A549 (cell line): ENCODE data around the gene SYT1. TPM values are rescaled to one million over a fixed set of nuclear protein-coding genes. Genes with fewer than 3 reads are reported as not detected.

Experiments
- ATAC-seq, 2 experiments: fragments of 200-7000 bp in 1 of 2; fragments of >200 bp in 1 of 2; cut with Nextera tagmentation in 1 of 2; cut with Tn5 transposase in 1 of 2; 3 replicates each; pipeline versions ENCODE4 v1.8.0 to v1.9.1; 2018 to 2020; ENCODE audit warnings: mild to moderate bottlenecking in 1 of 2, moderate library complexity in 1 of 2
- CTCF ChIA-PET: fragments of 300-600 bp; sonication (Branson Sonifier 250); formaldehyde crosslinking; extraction: SDS; loops from one replicate; lab custom pipeline; 2021; ENCODE audit warnings: antibody characterized with exemption, inconsistent platforms; lab: Yijun Ruan, JAX
- POLR2A ChIA-PET: fragments of 350-600 bp; formaldehyde crosslinking; extraction: SDS; loops from one replicate; lab custom pipeline; 2021; ENCODE audit warnings: antibody characterized with exemption, inconsistent platforms; lab: Yijun Ruan, JAX
- DNase-seq, 2 experiments: peaks; one replicate each; pipeline versions ENCODE4 v3.0.0 to v3.0.0-alpha.2; 2011 to 2016; ENCODE audit warnings: low read depth in 1 of 2, low spot score in 1 of 2
- FAIRE-seq: peaks from 2 replicates; lab custom pipeline; 2011; peaks lifted over from hg19 to GRCh38; lab: Jason Lieb, UNC
- H3K27ac ChIP-seq, 2 experiments: fragments of >200 bp; sonication (Bioruptor Twin); formaldehyde crosslinking; 3 replicates each; pipeline ENCODE4 v1.5.1; 2016 to 2017
- H3K4me1 ChIP-seq: fragments of >200 bp; sonication (Bioruptor Twin); formaldehyde crosslinking; 3 replicates; pipeline ENCODE4 v1.6.1; 2016
- H3K4me2 ChIP-seq: fragments of >200 bp; sonication (Bioruptor Twin); formaldehyde crosslinking; 3 replicates; pipeline ENCODE4 v1.6.1; 2016
- H3K4me3 ChIP-seq: fragments of >200 bp; sonication (Bioruptor Twin); formaldehyde crosslinking; 3 replicates; pipeline ENCODE4 v1.5.1; 2016
- H3K9me3 ChIP-seq: fragments of >200 bp; sonication (Bioruptor Twin); formaldehyde crosslinking; 3 replicates; pipeline ENCODE4 v1.6.1; 2016
- CBX2 ChIP-seq: fragments of 200-600 bp; sonication (generic); IDR thresholded peaks from 2 replicates; pipeline ENCODE4 v1.6.1; 2016; ENCODE audit warnings: low read depth, mild to moderate bottlenecking, borderline replicate concordance
- CHD2 ChIP-seq: fragments of 150-350 bp; IDR thresholded peaks from 2 replicates; pipeline ENCODE4 v1.6.1; 2014; ENCODE audit warnings: low read length; ENCODE audit not compliant: partially characterized antibody
- FOSL2 ChIP-seq, 2 experiments: fragments of 450-650 bp in 1 of 2; fragments of >200 bp in 1 of 2; sonication (Bioruptor Twin) in 1 of 2; formaldehyde crosslinking; IDR thresholded peaks; 2 replicates each; pipeline versions ENCODE4 v1.5.0 to v1.6.1; 2016 to 2020; ENCODE audit warnings: mild to moderate bottlenecking in 1 of 2, moderate library complexity in 1 of 2
- FOXS1 ChIP-seq: fragments of 250-450 bp; sonication (Bioruptor Pico); IDR thresholded peaks from 2 replicates; pipeline ENCODE4 v1.5.0; 2020; ENCODE audit warnings: mild to moderate bottlenecking, moderate library complexity
- HEYL ChIP-seq: fragments of 250-450 bp; sonication (Bioruptor Pico); IDR thresholded peaks from 2 replicates; pipeline ENCODE4 v1.8.0; 2021; ENCODE audit warnings: mild to moderate bottlenecking, moderate library complexity
- HOXB13 ChIP-seq: fragments of 250-450 bp; sonication (Bioruptor Pico); IDR thresholded peaks from 2 replicates; pipeline ENCODE4 v1.5.0; 2020; ENCODE audit warnings: low read depth, mild to moderate bottlenecking, moderate library complexity
- MAFK ChIP-seq: fragments of 450-650 bp; IDR thresholded peaks from 2 replicates; pipeline ENCODE4 v1.6.1; 2014; ENCODE audit not compliant: partially characterized antibody
- MAZ ChIP-seq: fragments of 150-350 bp; IDR thresholded peaks from 2 replicates; pipeline ENCODE4 v1.6.1; 2014; ENCODE audit warnings: antibody characterized with exemption, low read depth, low read length, borderline replicate concordance
- NFE2L2 ChIP-seq: fragments of 150-350 bp; conservative IDR thresholded peaks from 2 replicates; pipeline ENCODE4 v1.6.1; 2014; ENCODE audit warnings: low read length
- POLR2AphosphoS2 ChIP-seq: conservative IDR thresholded peaks from 2 replicates; pipeline ENCODE4 v1.6.1; 2012; ENCODE audit warnings: low read length, improper control_type of control experiment, inconsistent platforms
- RAD21 ChIP-seq, 2 experiments: fragments of >200 bp in 1 of 2; sonication (Bioruptor Twin) in 1 of 2; formaldehyde crosslinking in 1 of 2; IDR thresholded peaks in 1 of 2; conservative IDR thresholded peaks in 1 of 2; 2 replicates in 1 of 2; 3 replicates in 1 of 2; pipeline ENCODE4 v1.6.1; 2012 to 2018; ENCODE audit warnings: inconsistent platforms in 1 of 2
- RCOR1 ChIP-seq: fragments of 150-350 bp; IDR thresholded peaks from 2 replicates; pipeline ENCODE4 v1.6.1; 2014; ENCODE audit warnings: antibody characterized with exemption, low read length, low read depth
- SMC3 ChIP-seq: fragments of >200 bp; sonication (Bioruptor Twin); formaldehyde crosslinking; IDR thresholded peaks from 3 replicates; pipeline ENCODE4 v1.6.1; 2018; ENCODE audit warnings: inconsistent platforms
- WGBS: methylation state at CpG from one replicate; pipeline ENCODE4 v1.1.6; 2017; ENCODE audit errors: missing lambda C conversion rate; 5-methylcytosine and 5-hydroxymethylcytosine counted together
- polyA plus RNA-seq, 4 experiments: library from polyadenylated mRNA; depleted of rRNA in 3 of 4; stranded (reverse); fragments of >200 nt; fragmentation: RNase III in 1 of 4; extraction: RNeasy Plus Mini Kit Qiagen cat#74134 plus additional on column Dnase treatment in 1 of 4; gene quantifications; 2 replicates in 3 of 4; 3 replicates in 1 of 4; pipeline ENCODE4 v1.2.3, GENCODE V29; 2011 to 2017
- TF ChIP-seq, protein P1 (sequence below): fragments of 450-650 bp; IDR thresholded peaks from 2 replicates; pipeline ENCODE4 v1.6.1; 2014; ENCODE audit warnings: antibody characterized with exemption
- TF ChIP-seq, protein P2 (sequence below): fragments of 250-450 bp; sonication (Bioruptor Pico); IDR thresholded peaks from 2 replicates; pipeline ENCODE4 v1.5.0; 2021; ENCODE audit warnings: mild to moderate bottlenecking, moderate library complexity, borderline replicate concordance
- TF ChIP-seq, protein P3 (sequence below): IDR thresholded peaks from 2 replicates; pipeline ENCODE4 v1.6.1; 2012; ENCODE audit warnings: low read depth, borderline replicate concordance
- TF ChIP-seq, protein P4 (sequence below): fragments of >200 bp; sonication (Bioruptor Twin); formaldehyde crosslinking; IDR thresholded peaks from 3 replicates; pipeline ENCODE4 v1.5.1; 2016

Gene SYT1
- polyA plus RNA-seq, 2 of the 4 experiments (the other 2 are of a cell fraction) = 11.7 to 39.6 TPM

DNA sequence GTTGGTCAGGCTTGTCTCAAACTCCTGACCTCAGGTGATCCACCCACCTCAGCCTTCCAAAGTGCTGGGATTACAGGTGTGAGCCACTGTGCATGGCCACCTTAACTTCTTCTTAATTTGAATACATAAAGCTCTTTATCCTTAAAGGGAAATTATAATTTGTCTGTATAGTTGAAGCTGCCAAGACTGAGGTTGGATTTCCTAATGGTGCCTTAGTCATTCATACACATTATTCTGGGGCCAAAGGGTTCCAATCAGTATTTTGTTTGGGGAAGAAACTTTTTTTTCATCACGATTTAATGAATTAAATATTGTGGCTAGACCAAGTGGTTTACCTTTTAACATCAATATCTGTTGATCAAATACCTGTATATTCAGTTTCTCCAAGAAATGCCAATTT, 135.9 kb downstream of the SYT1 start (continued):
- TF ChIP-seq, protein P1, sequence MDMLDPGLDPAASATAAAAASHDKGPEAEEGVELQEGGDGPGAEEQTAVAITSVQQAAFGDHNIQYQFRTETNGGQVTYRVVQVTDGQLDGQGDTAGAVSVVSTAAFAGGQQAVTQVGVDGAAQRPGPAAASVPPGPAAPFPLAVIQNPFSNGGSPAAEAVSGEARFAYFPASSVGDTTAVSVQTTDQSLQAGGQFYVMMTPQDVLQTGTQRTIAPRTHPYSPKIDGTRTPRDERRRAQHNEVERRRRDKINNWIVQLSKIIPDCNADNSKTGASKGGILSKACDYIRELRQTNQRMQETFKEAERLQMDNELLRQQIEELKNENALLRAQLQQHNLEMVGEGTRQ = no peak

DNA sequence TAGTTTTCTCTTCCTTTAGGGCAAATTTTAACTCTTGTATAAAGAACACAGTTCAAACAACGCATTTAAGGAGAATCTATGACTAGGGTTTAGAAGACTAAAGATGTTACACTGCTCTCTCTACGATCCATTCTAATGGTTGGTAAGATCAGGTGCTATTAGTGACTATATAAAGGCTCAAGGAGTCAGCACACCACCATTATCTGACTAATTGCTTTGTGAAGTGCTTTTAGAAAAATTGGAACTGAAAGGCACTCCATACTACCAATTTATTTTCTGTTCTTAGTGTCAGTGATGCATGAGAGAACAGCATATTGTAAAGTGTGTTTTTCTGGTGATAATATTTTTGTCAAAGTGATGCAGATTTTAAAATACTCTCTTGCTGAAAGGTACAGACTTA, 136.8 kb downstream of the SYT1 start:
- no peaks in the 10 kb centered on the region for H3K4me1 ChIP-seq
- FAIRE-seq (no peak), ATAC-seq (no peak), DNase-seq (no peak)
- no peak for TF ChIP-seq CHD2
- TF ChIP-seq RCOR1 = no peak
- TF ChIP-seq FOSL2 (IDR thresholded peaks at IDR 0.05) = no peak
- TF ChIP-seq FOSL2 (CRISPR knock-in tag; IDR thresholded peaks at IDR 0.05) = no peak
- TF ChIP-seq, protein P2, sequence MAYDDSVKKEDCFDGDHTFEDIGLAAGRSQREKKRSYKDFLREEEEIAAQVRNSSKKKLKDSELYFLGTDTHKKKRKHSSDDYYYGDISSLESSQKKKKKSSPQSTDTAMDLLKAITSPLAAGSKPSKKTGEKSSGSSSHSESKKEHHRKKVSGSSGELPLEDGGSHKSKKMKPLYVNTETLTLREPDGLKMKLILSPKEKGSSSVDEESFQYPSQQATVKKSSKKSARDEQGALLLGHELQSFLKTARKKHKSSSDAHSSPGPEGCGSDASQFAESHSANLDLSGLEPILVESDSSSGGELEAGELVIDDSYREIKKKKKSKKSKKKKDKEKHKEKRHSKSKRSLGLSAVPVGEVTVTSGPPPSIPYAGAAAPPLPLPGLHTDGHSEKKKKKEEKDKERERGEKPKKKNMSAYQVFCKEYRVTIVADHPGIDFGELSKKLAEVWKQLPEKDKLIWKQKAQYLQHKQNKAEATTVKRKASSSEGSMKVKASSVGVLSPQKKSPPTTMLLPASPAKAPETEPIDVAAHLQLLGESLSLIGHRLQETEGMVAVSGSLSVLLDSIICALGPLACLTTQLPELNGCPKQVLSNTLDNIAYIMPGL (CRISPR knock-in tag) = no peak
- H3K4me2 ChIP-seq = no peak overlapping the region
- no peaks in the 10 kb centered on the region for H3K9me3 ChIP-seq
- H3K4me3 ChIP-seq = no peak overlapping the region
- CTCF ChIA-PET = interaction anchor here (1.1 to 1.4 kb wide), 2 partner anchors 12 to 608 kb away, joined by 3 read pairs; no protein-coding TSS in a partner anchor
- no peak overlapping the region for H3K27ac ChIP-seq
- 89% methylated on average over 2 of the region's 2 CpGs for WGBS
- POLR2A ChIA-PET = no interaction called here

DNA sequence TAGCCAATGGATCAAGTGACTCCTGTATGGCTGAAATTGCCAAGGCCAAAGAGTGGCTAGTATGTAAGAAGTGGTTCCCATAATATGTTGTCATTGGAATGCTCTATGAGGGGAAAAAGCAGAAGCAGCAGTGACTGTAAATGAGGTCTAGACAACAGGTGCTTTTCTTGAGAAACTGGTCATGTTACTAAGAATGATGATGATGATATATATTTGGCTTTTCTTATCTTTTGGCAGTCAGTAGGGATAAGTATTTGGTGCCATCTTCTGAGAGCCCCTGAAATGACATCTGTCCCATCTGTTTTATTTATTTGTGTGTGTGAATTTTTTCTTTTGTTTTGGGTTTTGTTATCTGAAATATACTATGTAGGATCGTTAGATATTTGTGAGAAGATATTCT, 141.7 kb downstream of the SYT1 start:
- POLR2A ChIA-PET = no interaction called here
- CTCF ChIA-PET = interaction anchor here (0.6 to 3.7 kb wide), 7 partner anchors 10 to 618 kb away, joined by 3 to 17 read pairs (median 4); no protein-coding TSS in a partner anchor
- Histone ChIP-seq H3K4me3 (no peak overlapping the region), H3K27ac (no peak overlapping the region), H3K4me1 (no peaks in the 10 kb centered on the region), H3K4me2 (no peak overlapping the region), H3K9me3 (no peaks in the 10 kb centered on the region)
- WGBS = 24% methylated on average over 1 of the region's 1 CpG
- ATAC-seq = peak in 1 of 2 experiments; percentile 36; a peak in 1 of 6 replicates
- FAIRE-seq = no peak
- DNase-seq = peak in 1 of 2 experiments; percentile 39
- TF ChIP-seq, protein P3, sequence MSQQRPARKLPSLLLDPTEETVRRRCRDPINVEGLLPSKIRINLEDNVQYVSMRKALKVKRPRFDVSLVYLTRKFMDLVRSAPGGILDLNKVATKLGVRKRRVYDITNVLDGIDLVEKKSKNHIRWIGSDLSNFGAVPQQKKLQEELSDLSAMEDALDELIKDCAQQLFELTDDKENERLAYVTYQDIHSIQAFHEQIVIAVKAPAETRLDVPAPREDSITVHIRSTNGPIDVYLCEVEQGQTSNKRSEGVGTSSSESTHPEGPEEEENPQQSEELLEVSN = no peak
- TF ChIP-seq SMC3 = peak; percentile 66
- TF ChIP-seq, protein P4, sequence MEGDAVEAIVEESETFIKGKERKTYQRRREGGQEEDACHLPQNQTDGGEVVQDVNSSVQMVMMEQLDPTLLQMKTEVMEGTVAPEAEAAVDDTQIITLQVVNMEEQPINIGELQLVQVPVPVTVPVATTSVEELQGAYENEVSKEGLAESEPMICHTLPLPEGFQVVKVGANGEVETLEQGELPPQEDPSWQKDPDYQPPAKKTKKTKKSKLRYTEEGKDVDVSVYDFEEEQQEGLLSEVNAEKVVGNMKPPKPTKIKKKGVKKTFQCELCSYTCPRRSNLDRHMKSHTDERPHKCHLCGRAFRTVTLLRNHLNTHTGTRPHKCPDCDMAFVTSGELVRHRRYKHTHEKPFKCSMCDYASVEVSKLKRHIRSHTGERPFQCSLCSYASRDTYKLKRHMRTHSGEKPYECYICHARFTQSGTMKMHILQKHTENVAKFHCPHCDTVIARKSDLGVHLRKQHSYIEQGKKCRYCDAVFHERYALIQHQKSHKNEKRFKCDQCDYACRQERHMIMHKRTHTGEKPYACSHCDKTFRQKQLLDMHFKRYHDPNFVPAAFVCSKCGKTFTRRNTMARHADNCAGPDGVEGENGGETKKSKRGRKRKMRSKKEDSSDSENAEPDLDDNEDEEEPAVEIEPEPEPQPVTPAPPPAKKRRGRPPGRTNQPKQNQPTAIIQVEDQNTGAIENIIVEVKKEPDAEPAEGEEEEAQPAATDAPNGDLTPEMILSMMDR = peak; percentile 62
- TF ChIP-seq RAD21 (conservative IDR thresholded peaks at IDR 0.05 in 1 of 2, IDR thresholded peaks at IDR 0.05 in 1 of 2) = peak; percentile 77 to 79
- TF ChIP-seq, all 56 proteins: peak for 3

DNA sequence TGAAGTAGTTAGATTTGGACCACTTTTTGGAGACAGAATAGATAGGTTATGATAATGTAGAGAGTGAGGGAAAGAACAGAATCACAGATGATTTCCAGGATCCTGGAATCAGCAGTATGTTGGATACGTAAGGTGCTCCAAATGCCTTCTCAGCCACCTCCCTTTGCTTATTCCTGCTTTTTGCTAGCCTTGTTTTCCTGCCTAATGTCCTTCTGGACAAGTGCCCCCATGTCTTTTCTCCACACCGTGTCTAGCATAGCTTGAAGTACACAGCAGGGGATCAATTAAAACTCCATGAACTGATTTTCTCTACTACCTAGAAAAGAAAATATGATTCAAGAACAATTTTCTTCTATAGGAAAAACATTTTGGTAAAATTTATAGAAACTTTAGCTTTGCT, 144.0 kb downstream of the SYT1 start:
- no peak for ATAC-seq
- CTCF ChIA-PET = no interaction called here
- Histone ChIP-seq H3K9me3 (no peaks in the 10 kb centered on the region), H3K27ac (no peak overlapping the region), H3K4me2 (no peak overlapping the region), H3K4me1 (no peaks in the 10 kb centered on the region), H3K4me3 (no peak overlapping the region)
- POLR2A ChIA-PET = no interaction called here
- 85% methylated on average over 2 of the region's 2 CpGs for WGBS
- FAIRE-seq = no peak
- no peak for TF ChIP-seq MAFK
- no peak for TF ChIP-seq FOXS1 (CRISPR knock-in tag)
- no peak for TF ChIP-seq POLR2AphosphoS2
- TF ChIP-seq, protein P2 (CRISPR knock-in tag) = no peak
- TF ChIP-seq HOXB13 (CRISPR knock-in tag) = no peak
- TF ChIP-seq HEYL (CRISPR knock-in tag) = no peak
- no peak for TF ChIP-seq NFE2L2
- TF ChIP-seq RAD21 (conservative IDR thresholded peaks at IDR 0.05 in 1 of 2, IDR thresholded peaks at IDR 0.05 in 1 of 2) = no peak
- no peak for TF ChIP-seq CHD2
- TF ChIP-seq, protein P1 = no peak
- TF ChIP-seq CBX2 = no peak
- TF ChIP-seq MAZ = no peak
- DNase-seq = no peak
